GM12872 (cell line): ENCODE measurements around the gene F2.

ENCODE experiments used
- CTCF ChIP-seq: IDR thresholded peaks from 3 replicates; pipeline ENCODE4 v1.5.1; 2011; ENCODE audit warnings: low read depth, mild to moderate bottlenecking, low read length, moderate library complexity; ENCODE audit not compliant: insufficient read depth

The F2 gene

GRCh38 chr11:46680164-46680760, 38.8 kb upstream of the F2 start:
- no peak for TF ChIP-seq CTCF

- TF ChIP-seq CTCF, result no peak
These were observed 38.2 kb upstream of the F2 start for GRCh38 chr11:46680815-46681214.

- no peak for TF ChIP-seq CTCF
These were observed 37.2 kb upstream of the F2 start for GRCh38 chr11:46681814-46682213.

- TF ChIP-seq CTCF, result no peak
These were observed 36.0 kb upstream of the F2 start for GRCh38 chr11:46682773-46683752.

GRCh38 chr11:46684367-46684766, 34.6 kb upstream of the F2 start:
- no peak for TF ChIP-seq CTCF

GRCh38 chr11:46686886-46687795, 31.9 kb upstream of the F2 start:
- no peak for TF ChIP-seq CTCF

- TF ChIP-seq CTCF, result no peak
These were observed 28.3 kb upstream of the F2 start for GRCh38 chr11:46690702-46691101.
